Stomach (tissue), 4 donors: ENCODE results near the gene TTC17.
"Not testable (repeated sequence)": the region's sequence is repeated elsewhere in the genome, so short reads cannot be mapped to it uniquely, and the experiment has no call there.

Experiments used
- CTCF ChIP-seq, 7 experiments: fragments of 450-650 bp in 4 of 7; fragments of 200-600 bp in 3 of 7; sonication (generic) in 3 of 7; IDR thresholded peaks; one replicate each; pipeline ENCODE4 v1.5.1; 2016 to 2019; ENCODE audit warnings: antibody characterized with exemption in 7 of 7, control low read depth in 2 of 7, mild to moderate bottlenecking in 1 of 7
- EP300 ChIP-seq: sonication (generic); formaldehyde crosslinking; IDR thresholded peaks from one replicate; pipeline ENCODE4 v1.6.1; 2017; ENCODE audit warnings: antibody characterized with exemption
- POLR2A ChIP-seq, 4 donors: fragments of 450-650 bp; IDR thresholded peaks; one replicate each; pipeline ENCODE4 v1.6.1; 2016; ENCODE audit warnings: antibody characterized with exemption in 4 of 4, control low read depth in 2 of 4, mild to moderate bottlenecking in 1 of 4, moderate library complexity in 1 of 4
- POLR2AphosphoS5 ChIP-seq, 3 donors: sonication (generic); formaldehyde crosslinking; IDR thresholded peaks; one replicate each; pipeline ENCODE4 v1.6.1; 2016; ENCODE audit warnings: antibody characterized with exemption in 3 of 3

GRCh38 chr11:43401811-43402210 is 43.1 kb downstream of the TTC17 start:
- TF ChIP-seq CTCF (IDR thresholded peaks at IDR 0.05); EP300; POLR2A (IDR thresholded peaks at IDR 0.05); POLR2AphosphoS5 (IDR thresholded peaks at IDR 0.05): not testable (repeated sequence)
